PC-3 (cell line): Measurements from ENCODE around the gene ASMTL.

Experiments used
- CTCF ChIP-seq: fragments of 300-600 bp; sonication (generic); conservative IDR thresholded peaks from 2 replicates; pipeline ENCODE4 v1.5.1; 2017; ENCODE audit warnings: antibody characterized with exemption, low read depth, mild to moderate bottlenecking, low read length
- EZH2 ChIP-seq: fragments of 300-600 bp; sonication (generic); IDR thresholded peaks from one replicate; pipeline ENCODE4 v1.6.1; 2017; ENCODE audit warnings: antibody characterized with exemption, mild to moderate bottlenecking, low read length; ENCODE audit not compliant: unreplicated experiment

GRCh38 chrX:1488141-1488540, 35.4 kb upstream of the ASMTL start:
- TF ChIP-seq CTCF, result no peak
- TF ChIP-seq EZH2, result no peak
